Activated naive CD4-positive, alpha-beta T cell treated with anti-CD3 and anti-CD28 coated beads, Interleukin-2, amount 50 U/mL, for 16 hours (primary cell): Measurements from ENCODE around the gene THBS3.
A peak's percentile ranks its signal among the peaks of the same experiment; 100 is the strongest.
"Not testable (repeated sequence)": the region's sequence is repeated elsewhere in the genome, so short reads cannot be mapped to it uniquely, and the experiment has no call there.

Source experiments
- DNase-seq: peaks from one replicate; pipeline ENCODE4 v3.0.0-alpha.2; 2020

The THBS3 gene

GRCh38 chr1:155172732-155173477, 34.8 kb downstream of the THBS3 start, which contains the start of gene KRTCAP2:
Gene KRTCAP2 (minus strand): TSS chr1:155173304. CDS start chr1:155173224, 80 bp downstream.
- peak; percentile 93 for DNase-seq

- DNase-seq = peak; percentile 58
Measured at GRCh38 chr1:155171836-155172731, 35.6 kb downstream of the THBS3 start.

GRCh38 chr1:155170806-155171205, 36.9 kb downstream of the THBS3 start:
- DNase-seq = no peak

GRCh38 chr1:155170101-155170785, 37.5 kb downstream of the THBS3 start:
- DNase-seq = no peak

- DNase-seq = no peak
Measured at GRCh38 chr1:155169541-155169940, 38.2 kb downstream of the THBS3 start.

- DNase-seq = no peak
Measured at GRCh38 chr1:155168456-155169210, 39.1 kb downstream of the THBS3 start.

GRCh38 chr1:155168105-155168445, 39.6 kb downstream of the THBS3 start:
- DNase-seq = not testable (repeated sequence)

GRCh38 chr1:155167166-155168104, 40.3 kb downstream of the THBS3 start:
- peak; percentile 81 for DNase-seq

- DNase-seq = no peak
Measured at GRCh38 chr1:155166471-155167165, 41.1 kb downstream of the THBS3 start.

GRCh38 chr1:155166051-155166470, 41.6 kb downstream of the THBS3 start:
- no peak for DNase-seq

- DNase-seq = not testable (repeated sequence)
Measured at GRCh38 chr1:155164625-155165024, 43.1 kb downstream of the THBS3 start.

- not testable (repeated sequence) for DNase-seq
Measured at GRCh38 chr1:155163785-155164184, 43.9 kb downstream of the THBS3 start.

GRCh38 chr1:155162631-155163030, 45.1 kb downstream of the THBS3 start:
- not testable (repeated sequence) for DNase-seq

GRCh38 chr1:155160128-155160527, 47.6 kb downstream of the THBS3 start:
- no peak for DNase-seq

GRCh38 chr1:155158991-155159390, 48.7 kb downstream of the THBS3 start:
- no peak for DNase-seq

- not testable (repeated sequence) for DNase-seq
Measured at GRCh38 chr1:155155996-155156643, 51.6 kb downstream of the THBS3 start.
